ENCODE results near the gene UVRAG. TPM values are rescaled to one million over a fixed set of nuclear protein-coding genes. Genes with fewer than 3 reads are reported as not detected.
A peak's percentile ranks its signal among the peaks of the same experiment; 100 is the strongest.

UVRAG gene
- total RNA-seq, 1 experiment from 2014 or later = 18.0 TPM

- DNase-seq (ENCODE audit: low read depth) = no peak
Observed at GRCh38 chr11:76164081-76164480, 349.1 kb downstream of the UVRAG start.

GRCh38 chr11:76164861-76165751, 350.1 kb downstream of the UVRAG start:
- DNase-seq (ENCODE audit: low read depth) = no peak

- peak; percentile 88 for DNase-seq (ENCODE audit: low read depth)
Observed at GRCh38 chr11:76166314-76166713, 351.3 kb downstream of the UVRAG start.

- no peak for DNase-seq (ENCODE audit: low read depth)
Observed at GRCh38 chr11:76167590-76167989, 352.6 kb downstream of the UVRAG start.

- DNase-seq (ENCODE audit: low read depth) = peak; percentile 40
Observed at GRCh38 chr11:76169473-76169896, 354.5 kb downstream of the UVRAG start.

- no peak for DNase-seq (ENCODE audit: low read depth)
Observed at GRCh38 chr11:76170468-76170867, 355.5 kb downstream of the UVRAG start.

GRCh38 chr11:76172583-76172982, 357.6 kb downstream of the UVRAG start:
- DNase-seq (ENCODE audit: low read depth) = no peak

- DNase-seq (ENCODE audit: low read depth) = peak; percentile 25
Observed at GRCh38 chr11:76173663-76174062, 358.7 kb downstream of the UVRAG start.

- DNase-seq (ENCODE audit: low read depth) = no peak
Observed at GRCh38 chr11:76174330-76174729, 359.3 kb downstream of the UVRAG start.

- no peak for DNase-seq (ENCODE audit: low read depth)
Observed at GRCh38 chr11:76175783-76176182, 360.8 kb downstream of the UVRAG start.

GRCh38 chr11:76176463-76176862, 361.5 kb downstream of the UVRAG start:
- no peak for DNase-seq (ENCODE audit: low read depth)

- no peak for DNase-seq (ENCODE audit: low read depth)
Observed at GRCh38 chr11:76177250-76177686, 362.3 kb downstream of the UVRAG start.

- no peak for DNase-seq (ENCODE audit: low read depth)
Observed at GRCh38 chr11:76179147-76179546, 364.1 kb downstream of the UVRAG start.

GRCh38 chr11:76181371-76181770, 366.4 kb downstream of the UVRAG start:
- no peak for DNase-seq (ENCODE audit: low read depth)

GRCh38 chr11:76184551-76184993, 369.6 kb downstream of the UVRAG start:
- peak; percentile 65 for DNase-seq (ENCODE audit: low read depth)

GRCh38 chr11:76185511-76185910, 370.5 kb downstream of the UVRAG start:
- no peak for DNase-seq (ENCODE audit: low read depth)

- DNase-seq (ENCODE audit: low read depth) = no peak
Observed at GRCh38 chr11:76185931-76186401, 371.0 kb downstream of the UVRAG start.

- DNase-seq (ENCODE audit: low read depth) = no peak
Observed at GRCh38 chr11:76186776-76187279, 371.8 kb downstream of the UVRAG start.

GRCh38 chr11:76188873-76189272, 373.9 kb downstream of the UVRAG start:
- DNase-seq (ENCODE audit: low read depth) = no peak

GRCh38 chr11:76189682-76190081, 374.7 kb downstream of the UVRAG start:
- DNase-seq (ENCODE audit: low read depth) = no peak

GRCh38 chr11:76190376-76190775, 375.4 kb downstream of the UVRAG start:
- DNase-seq (ENCODE audit: low read depth) = no peak

Data from M059J (cell line).